Nephron (organoid): ENCODE measurements around the gene OR2T8.

ENCODE experiments used
- H3K27ac Mint-ChIP-seq, 3 experiments: 2 replicates each; pipeline ENCODE4 v1.8.0; 2020; ENCODE audit warnings: mixed read lengths in 3 of 3, mild to moderate bottlenecking in 2 of 3, moderate library complexity in 1 of 3
- H3K27me3 Mint-ChIP-seq: 2 replicates; pipeline ENCODE4 v1.8.0; 2021; ENCODE audit warnings: low read depth, mild to moderate bottlenecking, moderate library complexity, mixed read lengths
- H3K36me3 Mint-ChIP-seq: 2 replicates; pipeline ENCODE4 v1.8.0; 2020; ENCODE audit warnings: low read depth, mixed read lengths
- H3K4me1 Mint-ChIP-seq: 2 replicates; pipeline ENCODE4 v1.8.0; 2020; ENCODE audit warnings: mixed read lengths
- H3K4me3 Mint-ChIP-seq, 3 experiments: 2 replicates each; pipeline ENCODE4 v1.8.0; 2020; ENCODE audit warnings: mild to moderate bottlenecking in 3 of 3, mixed read lengths in 3 of 3, moderate library complexity in 2 of 3
- H3K9me3 Mint-ChIP-seq: 2 replicates; pipeline ENCODE4 v1.8.0; 2020; ENCODE audit warnings: mixed read lengths
- CTCF ChIP-seq, 3 experiments: fragments of 200-600 bp; sonication (generic); IDR thresholded peaks; one replicate each; pipeline ENCODE4 v1.5.0; 2021; ENCODE audit warnings: antibody characterized with exemption in 3 of 3; ENCODE audit not compliant: unreplicated experiment in 3 of 3

OR2T8 gene

GRCh38 chr1:247904122-247904521, 15.9 kb upstream of the OR2T8 start:
- H3K27ac Mint-ChIP-seq, result no peak overlapping the region
- H3K4me1 Mint-ChIP-seq, result no peaks in the 10 kb centered on the region
- TF ChIP-seq CTCF (IDR thresholded peaks at IDR 0.05; ENCODE audit: unreplicated experiment in 3 of 3), result no peak
- H3K4me3 Mint-ChIP-seq, result no peak overlapping the region
- no peaks in the 10 kb centered on the region for H3K36me3 Mint-ChIP-seq
- peaks cover 42% of the 10 kb centered on the region for H3K9me3 Mint-ChIP-seq
- no peaks in the 10 kb centered on the region for H3K27me3 Mint-ChIP-seq

- Mint-ChIP-seq H3K9me3 (peaks cover 46% of the 10 kb centered on the region), H3K27me3 (no peaks in the 10 kb centered on the region), H3K27ac (no peak overlapping the region), H3K4me3 (no peak overlapping the region), H3K4me1 (no peaks in the 10 kb centered on the region), H3K36me3 (no peaks in the 10 kb centered on the region)
- no peak for TF ChIP-seq CTCF (IDR thresholded peaks at IDR 0.05; ENCODE audit: unreplicated experiment in 3 of 3)
These were observed 14.9 kb upstream of the OR2T8 start for GRCh38 chr1:247905181-247905580.

DNA sequence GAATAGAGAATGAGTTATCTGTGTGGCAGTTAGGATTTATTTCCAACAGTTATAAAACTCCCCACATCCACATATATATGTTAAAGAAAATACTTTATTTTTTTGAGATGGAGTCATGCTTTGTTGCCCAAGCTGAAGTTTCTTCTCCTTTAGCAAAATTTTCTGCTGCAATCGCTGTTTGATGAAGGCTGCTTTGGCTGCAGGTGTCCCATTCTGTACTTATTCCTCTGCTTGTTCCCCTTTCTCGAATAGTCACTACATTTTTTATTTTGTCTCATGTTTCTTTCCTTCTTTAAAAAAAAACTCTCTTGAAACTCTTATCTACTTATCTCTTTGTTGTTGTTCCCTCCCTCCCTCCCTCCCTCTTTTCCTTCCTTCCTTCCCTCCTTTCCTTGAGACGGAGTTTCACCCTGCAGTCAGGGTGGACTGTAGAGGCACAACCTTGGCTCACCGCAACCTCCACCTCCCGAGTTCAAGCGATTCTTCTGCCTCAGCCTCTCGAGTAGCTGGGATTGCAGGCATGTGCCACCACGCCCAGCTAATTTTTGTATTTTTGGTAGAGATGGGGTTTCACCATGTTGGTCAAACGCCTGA, 14.0 kb upstream of the OR2T8 start:
- peaks cover 53% of the 10 kb centered on the region for H3K9me3 Mint-ChIP-seq
- no peak for TF ChIP-seq CTCF (IDR thresholded peaks at IDR 0.05; ENCODE audit: unreplicated experiment in 3 of 3)
- H3K36me3 Mint-ChIP-seq, result no peaks in the 10 kb centered on the region
- H3K27me3 Mint-ChIP-seq, result no peaks in the 10 kb centered on the region
- no peak overlapping the region for H3K27ac Mint-ChIP-seq
- H3K4me1 Mint-ChIP-seq, result no peaks in the 10 kb centered on the region
- no peak overlapping the region for H3K4me3 Mint-ChIP-seq

- no peak overlapping the region for H3K4me3 Mint-ChIP-seq
- TF ChIP-seq CTCF (IDR thresholded peaks at IDR 0.05; ENCODE audit: unreplicated experiment in 3 of 3), result no peak
- H3K27ac Mint-ChIP-seq, result no peak overlapping the region
- peaks cover 53% of the 10 kb centered on the region for H3K9me3 Mint-ChIP-seq
- H3K27me3 Mint-ChIP-seq, result no peaks in the 10 kb centered on the region
- H3K36me3 Mint-ChIP-seq, result no peaks in the 10 kb centered on the region
- no peaks in the 10 kb centered on the region for H3K4me1 Mint-ChIP-seq
These were observed 13.5 kb upstream of the OR2T8 start for GRCh38 chr1:247906504-247907047.

- Mint-ChIP-seq H3K27me3 (no peaks in the 10 kb centered on the region), H3K27ac (no peak overlapping the region), H3K9me3 (peaks cover 45% of the 10 kb centered on the region), H3K4me3 (no peak overlapping the region), H3K4me1 (no peaks in the 10 kb centered on the region), H3K36me3 (no peaks in the 10 kb centered on the region)
- TF ChIP-seq CTCF (IDR thresholded peaks at IDR 0.05; ENCODE audit: unreplicated experiment in 3 of 3), result no peak
These were observed 11.3 kb upstream of the OR2T8 start for GRCh38 chr1:247908766-247909165.

DNA sequence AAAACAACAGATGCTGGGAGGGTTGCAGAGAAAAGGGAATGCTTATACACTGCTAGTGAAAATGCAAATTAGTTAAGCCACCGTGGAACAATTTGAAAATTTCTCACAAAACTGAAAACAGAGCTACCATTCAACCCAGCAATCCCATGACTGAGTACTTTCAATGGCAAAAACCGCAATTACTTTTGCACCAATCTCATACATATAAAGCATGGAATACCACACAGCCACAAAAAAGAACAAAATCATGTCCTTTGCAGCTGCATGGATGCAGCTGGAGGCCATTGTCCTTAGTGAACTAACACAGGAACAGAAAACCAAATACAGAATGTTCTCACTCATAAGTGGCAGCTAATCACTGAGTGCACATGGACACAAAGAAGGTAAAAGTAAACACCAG, 6.3 kb upstream of the OR2T8 start:
- Mint-ChIP-seq H3K4me1 (no peaks in the 10 kb centered on the region), H3K36me3 (no peaks in the 10 kb centered on the region), H3K4me3 (no peak overlapping the region), H3K9me3 (peaks cover 26% of the 10 kb centered on the region), H3K27ac (no peak overlapping the region), H3K27me3 (no peaks in the 10 kb centered on the region)
- no peak for TF ChIP-seq CTCF (IDR thresholded peaks at IDR 0.05; ENCODE audit: unreplicated experiment in 3 of 3)
